ENCODE measurements around the gene CEP120. TPM values are rescaled to one million over a fixed set of nuclear protein-coding genes. Genes with fewer than 3 reads are reported as not detected.

The CEP120 gene
- total RNA-seq, 2 donors from 2014 or later: 14.5 to 37.5 TPM

DNA sequence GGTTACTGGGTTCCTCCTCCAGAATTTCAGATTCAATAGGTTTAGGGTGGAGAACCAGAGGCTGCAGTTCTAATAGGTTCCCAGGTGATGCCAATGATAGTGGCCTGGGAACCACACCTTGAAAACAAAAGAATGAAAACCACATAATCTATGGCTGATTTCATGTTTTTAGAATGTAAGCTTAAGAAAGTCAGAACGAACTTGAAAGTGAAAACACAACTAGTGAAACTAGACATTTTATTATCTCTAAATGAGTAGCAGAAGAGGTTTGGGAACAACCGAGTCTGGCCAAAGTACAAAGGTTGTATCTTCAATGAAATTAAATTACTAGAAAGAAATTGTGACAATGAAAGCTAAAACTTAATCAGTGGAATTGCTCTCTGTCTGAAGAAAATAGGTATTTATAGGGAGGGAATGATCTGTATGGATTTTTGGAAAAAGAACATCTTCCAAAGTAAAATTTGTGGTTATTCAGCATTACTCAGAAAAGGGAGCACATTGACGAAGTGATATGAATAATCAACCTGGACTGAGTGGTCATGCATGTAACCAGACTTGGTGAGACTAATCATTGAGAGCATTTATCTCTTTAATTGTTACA, 24.9 kb upstream of the CEP120 start:
- DNase-seq (ENCODE audit: low spot score): no peak
- Histone ChIP-seq H3K27ac (no peak overlapping the region), H3K27me3 (replicated peaks; ENCODE audit: insufficient read depth) (no peaks in the 10 kb centered on the region), H3K36me3 (no peaks in the 10 kb centered on the region), H3K4me1 (replicated peaks) (no peaks in the 10 kb centered on the region), H3K4me3 (no peak overlapping the region), H3K9me3 (no peaks in the 10 kb centered on the region)
- WGBS: 68% methylated on average over 3 of the region's 3 CpGs
- TF ChIP-seq POLR2AphosphoS5 (IDR thresholded peaks at IDR 0.05): no peak
- TF ChIP-seq, protein P1, sequence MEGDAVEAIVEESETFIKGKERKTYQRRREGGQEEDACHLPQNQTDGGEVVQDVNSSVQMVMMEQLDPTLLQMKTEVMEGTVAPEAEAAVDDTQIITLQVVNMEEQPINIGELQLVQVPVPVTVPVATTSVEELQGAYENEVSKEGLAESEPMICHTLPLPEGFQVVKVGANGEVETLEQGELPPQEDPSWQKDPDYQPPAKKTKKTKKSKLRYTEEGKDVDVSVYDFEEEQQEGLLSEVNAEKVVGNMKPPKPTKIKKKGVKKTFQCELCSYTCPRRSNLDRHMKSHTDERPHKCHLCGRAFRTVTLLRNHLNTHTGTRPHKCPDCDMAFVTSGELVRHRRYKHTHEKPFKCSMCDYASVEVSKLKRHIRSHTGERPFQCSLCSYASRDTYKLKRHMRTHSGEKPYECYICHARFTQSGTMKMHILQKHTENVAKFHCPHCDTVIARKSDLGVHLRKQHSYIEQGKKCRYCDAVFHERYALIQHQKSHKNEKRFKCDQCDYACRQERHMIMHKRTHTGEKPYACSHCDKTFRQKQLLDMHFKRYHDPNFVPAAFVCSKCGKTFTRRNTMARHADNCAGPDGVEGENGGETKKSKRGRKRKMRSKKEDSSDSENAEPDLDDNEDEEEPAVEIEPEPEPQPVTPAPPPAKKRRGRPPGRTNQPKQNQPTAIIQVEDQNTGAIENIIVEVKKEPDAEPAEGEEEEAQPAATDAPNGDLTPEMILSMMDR (IDR thresholded peaks at IDR 0.05): no peak
- no peak for TF ChIP-seq POLR2A (IDR thresholded peaks at IDR 0.05)
- intact Hi-C loops (cut with DNase I): no loop called here

DNA sequence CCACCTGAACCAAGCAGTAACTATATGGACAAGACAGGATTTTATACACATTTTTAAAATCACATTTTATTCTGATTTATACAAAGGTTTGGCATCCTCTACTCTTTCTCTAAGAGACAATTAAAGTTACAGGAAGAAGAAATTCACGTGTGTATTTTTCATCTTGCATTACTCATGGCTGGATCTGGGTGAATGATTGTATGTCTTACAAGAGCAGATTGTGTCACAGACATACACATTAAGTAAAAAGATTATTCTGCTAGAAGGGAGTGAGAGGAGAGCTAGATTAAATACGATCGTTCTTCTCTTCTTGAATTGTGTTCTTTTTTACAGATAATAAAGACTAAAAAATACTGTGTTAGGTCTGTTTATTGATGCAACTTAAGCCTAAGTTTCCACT, 20.8 kb upstream of the CEP120 start:
- no peaks in the 10 kb centered on the region for H3K27me3 ChIP-seq (replicated peaks; ENCODE audit: insufficient read depth)
- TF ChIP-seq POLR2A (IDR thresholded peaks at IDR 0.05) (no peak), POLR2AphosphoS5 (IDR thresholded peaks at IDR 0.05) (no peak)
- TF ChIP-seq, protein P1 (IDR thresholded peaks at IDR 0.05): no peak
- WGBS: 63% methylated on average over 3 of the region's 3 CpGs
- no peaks in the 10 kb centered on the region for H3K36me3 ChIP-seq
- no peaks in the 10 kb centered on the region for H3K9me3 ChIP-seq
- DNase-seq (ENCODE audit: low spot score): no peak
- intact Hi-C loops (cut with DNase I): no loop called here
- no peak overlapping the region for H3K27ac ChIP-seq
- no peak overlapping the region for H3K4me3 ChIP-seq
- H3K4me1 ChIP-seq (replicated peaks): no peaks in the 10 kb centered on the region

DNA sequence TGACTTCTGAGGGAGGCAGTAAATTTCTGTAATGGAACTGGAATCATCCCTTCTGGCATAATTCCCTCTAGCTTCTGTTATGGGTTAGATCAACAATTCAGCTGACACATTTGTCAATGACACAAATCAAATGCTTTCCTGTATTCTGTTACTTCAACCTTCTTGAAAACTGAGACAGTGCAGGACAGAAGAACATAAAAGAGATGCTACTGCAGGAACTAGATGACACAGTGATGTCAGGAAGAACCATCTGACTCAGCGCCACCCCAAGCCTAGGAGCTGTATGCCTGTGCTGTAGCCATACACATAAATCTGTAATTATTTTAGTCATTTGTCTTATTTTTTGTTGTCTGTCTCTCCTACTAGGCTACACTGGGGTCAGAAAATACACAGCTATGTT, 18.2 kb upstream of the CEP120 start:
- no peak overlapping the region for H3K27ac ChIP-seq
- no peaks in the 10 kb centered on the region for H3K4me1 ChIP-seq (replicated peaks)
- TF ChIP-seq, protein P1 (IDR thresholded peaks at IDR 0.05): no peak
- TF ChIP-seq POLR2AphosphoS5 (IDR thresholded peaks at IDR 0.05) (no peak), POLR2A (IDR thresholded peaks at IDR 0.05) (no peak)
- intact Hi-C loops (cut with DNase I): no loop called here
- whole genome bisulfite sequencing: 72% methylated on average over 1 of the region's 1 CpG
- H3K27me3 ChIP-seq (replicated peaks; ENCODE audit: insufficient read depth): no peaks in the 10 kb centered on the region
- no peak overlapping the region for H3K4me3 ChIP-seq
- no peak for DNase-seq (ENCODE audit: low spot score)
- no peaks in the 10 kb centered on the region for H3K36me3 ChIP-seq
- no peaks in the 10 kb centered on the region for H3K9me3 ChIP-seq

DNA sequence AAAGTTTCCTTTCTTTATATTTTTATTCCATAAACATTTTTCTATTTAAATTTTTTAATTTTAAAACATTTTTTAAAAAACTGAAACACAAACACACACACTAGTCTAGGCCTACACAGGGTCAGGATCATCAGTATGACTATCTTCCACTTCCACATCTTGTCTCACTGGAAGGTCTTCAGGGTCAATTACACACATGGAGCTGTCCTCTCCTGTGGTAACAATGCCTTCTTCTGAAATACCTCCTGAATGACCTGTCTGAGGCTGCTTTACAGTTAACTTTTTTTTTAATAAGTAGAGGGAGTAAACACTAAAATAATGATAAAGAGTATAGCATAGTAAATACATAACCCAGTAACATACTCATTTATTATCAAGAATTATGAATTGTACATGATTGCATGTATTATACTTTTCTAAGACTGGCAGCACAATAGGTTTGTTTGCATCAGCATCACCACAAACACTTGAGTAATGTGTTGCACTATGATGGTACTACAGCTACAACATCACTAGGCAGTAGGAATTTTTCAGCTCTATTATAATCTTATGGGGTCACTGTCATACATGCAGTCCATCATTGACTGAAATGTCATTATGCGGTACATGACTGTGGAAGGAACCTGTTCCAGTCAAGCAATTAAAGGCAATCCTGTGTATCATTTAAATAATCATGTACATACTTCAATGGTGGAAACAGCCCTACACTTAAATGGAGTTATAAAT, 17.4 kb upstream of the CEP120 start:
- no peak overlapping the region for H3K4me3 ChIP-seq
- H3K9me3 ChIP-seq: no peaks in the 10 kb centered on the region
- H3K4me1 ChIP-seq (replicated peaks): no peaks in the 10 kb centered on the region
- WGBS: 82% methylated on average over 1 of the region's 1 CpG
- H3K36me3 ChIP-seq: no peaks in the 10 kb centered on the region
- H3K27ac ChIP-seq: no peak overlapping the region
- TF ChIP-seq POLR2AphosphoS5 (IDR thresholded peaks at IDR 0.05) (no peak), POLR2A (IDR thresholded peaks at IDR 0.05) (no peak)
- TF ChIP-seq, protein P1 (IDR thresholded peaks at IDR 0.05): no peak
- DNase-seq (ENCODE audit: low spot score): no peak
- no peaks in the 10 kb centered on the region for H3K27me3 ChIP-seq (replicated peaks; ENCODE audit: insufficient read depth)
- intact Hi-C loops (cut with DNase I): no loop called here

DNA sequence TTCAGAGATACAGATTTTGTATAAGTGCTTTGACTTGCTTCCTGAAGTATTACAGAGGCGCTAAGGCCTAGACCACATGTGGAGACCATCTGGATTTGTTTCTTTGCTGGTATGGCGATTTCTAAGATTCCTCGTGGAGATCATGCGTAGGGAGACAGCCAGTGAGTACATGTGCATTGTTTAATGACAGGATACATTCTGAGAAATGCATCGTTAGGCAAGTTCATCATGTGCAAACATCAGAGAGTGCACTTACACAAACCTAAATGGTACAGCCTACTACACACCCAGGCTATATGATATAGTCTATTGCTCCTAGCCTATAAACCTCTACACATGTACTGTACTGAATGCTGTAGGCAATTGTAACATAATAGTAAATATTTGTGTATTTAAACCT, 16.5 kb upstream of the CEP120 start:
- no peak for TF ChIP-seq POLR2A (IDR thresholded peaks at IDR 0.05)
- TF ChIP-seq, protein P1 (IDR thresholded peaks at IDR 0.05): no peak
- Histone ChIP-seq H3K36me3 (no peaks in the 10 kb centered on the region), H3K4me3 (no peak overlapping the region), H3K9me3 (no peaks in the 10 kb centered on the region), H3K27me3 (replicated peaks; ENCODE audit: insufficient read depth) (no peaks in the 10 kb centered on the region), H3K27ac (no peak overlapping the region), H3K4me1 (replicated peaks) (no peaks in the 10 kb centered on the region)
- DNase-seq (ENCODE audit: low spot score): no peak
- 97% methylated on average over 5 of the region's 5 CpGs for WGBS
- intact Hi-C loops (cut with DNase I): no loop called here

Measured in prostate gland (tissue), 2 donors.